SH-SY5Y (cell line): ENCODE data around the gene TMEM120B.

Source experiments
- GATA2 ChIP-seq: IDR thresholded peaks from 2 replicates; pipeline ENCODE4 v1.6.1; 2011; ENCODE audit warnings: mild to moderate bottlenecking, low read depth, low read length
- GATA3 ChIP-seq: IDR thresholded peaks from 2 replicates; pipeline ENCODE4 v1.6.1; 2011; ENCODE audit warnings: low read depth, mild to moderate bottlenecking, low read length, moderate library complexity

GRCh38 chr12:121801595-121802484 is 89.3 kb downstream of the TMEM120B start:
- no peak for TF ChIP-seq GATA2
- no peak for TF ChIP-seq GATA3
